Neural cell (in vitro differentiated cells): ENCODE data around the gene SETD5. TPM values are rescaled to one million over a fixed set of nuclear protein-coding genes. Genes with fewer than 3 reads are reported as not detected.

Source experiments
- H2AFZ ChIP-seq: fragments of 200-600, 300-800 bp; sonication (generic), shearing (Covaris generic); 2 replicates; pipeline ENCODE4 v1.6.0; 2014; ENCODE audit warnings: low read depth, mild to moderate bottlenecking, antibody characterized with exemption, low read length, moderate library complexity
- H3F3A ChIP-seq: fragments of 200-600 bp; shearing (Covaris generic); 2 replicates; pipeline ENCODE4 v1.6.1; 2016; ENCODE audit warnings: mild to moderate bottlenecking, moderate library complexity, mixed read lengths, antibody characterized with exemption, low read length; ENCODE audit not compliant: insufficient read depth, poor library complexity, severe bottlenecking
- H3K27ac ChIP-seq: fragments of 200-600, 300-800 bp; sonication (generic), shearing (Covaris generic); 2 replicates; pipeline ENCODE4 v1.5.1; 2014; ENCODE audit warnings: mild to moderate bottlenecking, low read length, moderate library complexity
- H3K27me3 ChIP-seq: fragments of 300-800, 200-600 bp; sonication (generic), shearing (Covaris generic); 2 replicates; pipeline ENCODE4 v1.6.0; 2014; ENCODE audit warnings: mild to moderate bottlenecking, low read depth, low read length, moderate library complexity; ENCODE audit not compliant: insufficient read depth
- H3K36me3 ChIP-seq: fragments of 300-800, 200-600 bp; sonication (generic), shearing (Covaris generic); 2 replicates; pipeline ENCODE4 v1.5.1; 2014; ENCODE audit warnings: mild to moderate bottlenecking, antibody characterized with exemption, low read length, moderate library complexity; ENCODE audit not compliant: insufficient read depth
- H3K4me2 ChIP-seq: fragments of 300-800, 200-600 bp; sonication (generic), shearing (Covaris generic); 2 replicates; pipeline ENCODE4 v1.6.0; 2014; ENCODE audit warnings: mild to moderate bottlenecking, low read length
- H3K4me3 ChIP-seq: fragments of 300-800, 200-600 bp; sonication (generic), shearing (Covaris generic); 2 replicates; pipeline ENCODE4 v1.5.1; 2014; ENCODE audit warnings: mild to moderate bottlenecking, low read length, moderate library complexity
- H3K79me2 ChIP-seq: fragments of 200-600 bp; shearing (Covaris generic); replicated peaks from 2 replicates; pipeline ENCODE4 v1.6.0; 2014; ENCODE audit warnings: mild to moderate bottlenecking, low read length, moderate library complexity; ENCODE audit not compliant: insufficient read depth
- H3K9ac ChIP-seq: fragments of 300-800, 200-600 bp; sonication (generic), shearing (Covaris generic); 2 replicates; pipeline ENCODE4 v1.6.1; 2016; ENCODE audit warnings: mild to moderate bottlenecking, low read length, mixed read lengths
- H3K9me2 ChIP-seq: fragments of 200-600 bp; shearing (Covaris generic); 2 replicates; pipeline ENCODE4 v1.6.1; 2016; ENCODE audit warnings: mild to moderate bottlenecking, low read length, mixed read lengths; ENCODE audit not compliant: insufficient read depth
- H3K9me3 ChIP-seq: fragments of 200-600, 300-800 bp; sonication (generic), shearing (Covaris generic); 2 replicates; pipeline ENCODE4 v1.6.1; 2016; ENCODE audit warnings: mild to moderate bottlenecking, mixed run types, low read length, moderate library complexity, mixed read lengths
- H4K20me1 ChIP-seq: fragments of 200-600 bp; shearing (Covaris generic); 2 replicates; pipeline ENCODE4 v1.6.1; 2016; ENCODE audit warnings: mild to moderate bottlenecking, mixed run types; ENCODE audit not compliant: insufficient read depth
- EZH2 ChIP-seq: fragments of 200-600, 300-800 bp; shearing (Covaris generic), sonication (generic); IDR thresholded peaks from 2 replicates; pipeline ENCODE4 v1.6.1; 2014; ENCODE audit warnings: antibody characterized with exemption, low read length, borderline replicate concordance, mild to moderate bottlenecking; ENCODE audit not compliant: insufficient read depth, poor library complexity, severe bottlenecking
- MXI1 ChIP-seq: fragments of 450-650 bp; conservative IDR thresholded peaks from 2 replicates; pipeline ENCODE4 v1.6.1; 2014; ENCODE audit warnings: antibody characterized with exemption, mild to moderate bottlenecking; ENCODE audit not compliant: poor library complexity, severe bottlenecking
- POLR2AphosphoS5 ChIP-seq: IDR thresholded peaks from 2 replicates; pipeline ENCODE4 v1.6.1; 2012
- RAD21 ChIP-seq: fragments of 450-650 bp; conservative IDR thresholded peaks from 2 replicates; pipeline ENCODE4 v1.6.1; 2014; ENCODE audit warnings: antibody characterized with exemption, mild to moderate bottlenecking, moderate library complexity
- REST ChIP-seq: IDR thresholded peaks from 2 replicates; pipeline ENCODE4 v1.6.1; 2012; ENCODE audit warnings: borderline replicate concordance
- SMC3 ChIP-seq: fragments of 450-650 bp; conservative IDR thresholded peaks from 2 replicates; pipeline ENCODE4 v1.6.1; 2014; ENCODE audit warnings: antibody characterized with exemption, mild to moderate bottlenecking, moderate library complexity; ENCODE audit not compliant: poor library complexity
- TAF1 ChIP-seq: IDR thresholded peaks from 2 replicates; pipeline ENCODE4 v1.6.1; 2012; ENCODE audit warnings: low read depth
- polyA plus RNA-seq: library from polyadenylated mRNA; depleted of rRNA; stranded (reverse); fragments of >200 nt; gene quantifications from 2 replicates; pipeline ENCODE4 v1.2.3, GENCODE V29; 2014
- TF ChIP-seq, protein P1 (sequence below): fragments of 450-650 bp; IDR thresholded peaks from 2 replicates; pipeline ENCODE4 v1.5.1; 2014; ENCODE audit warnings: antibody characterized with exemption, mild to moderate bottlenecking, moderate library complexity; ENCODE audit not compliant: poor library complexity, severe bottlenecking

Gene SETD5
- polyA plus RNA-seq, 1 donor from 2014 or later, result 38.0 TPM

DNA sequence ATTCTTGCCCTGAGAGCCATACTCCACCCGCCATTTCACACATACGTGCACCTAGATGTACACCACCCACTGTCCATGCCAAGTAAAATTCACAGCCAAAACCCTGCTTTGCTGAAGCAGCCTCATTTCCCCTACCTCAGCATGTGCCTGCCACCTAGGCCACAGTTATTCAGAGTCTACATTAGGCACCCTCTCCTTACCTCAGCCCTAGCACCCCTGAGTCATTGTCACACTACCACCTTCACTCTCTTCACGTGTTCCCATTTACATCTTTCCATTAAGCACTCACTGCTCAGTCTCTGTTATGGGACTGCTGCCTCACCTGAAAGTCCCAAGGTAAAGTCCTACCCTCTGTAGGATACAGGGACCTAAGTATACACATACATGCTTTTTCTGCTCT lies 70.0 kb downstream of the SETD5 start:
- H3K4me2 ChIP-seq, result no peak overlapping the region
- no peak overlapping the region for H3K9ac ChIP-seq
- H3F3A ChIP-seq, result no peaks in the 10 kb centered on the region
- H3K36me3 ChIP-seq, result peaks cover 16% of the 10 kb centered on the region
- H3K9me2 ChIP-seq, result no peaks in the 10 kb centered on the region
- no peaks in the 10 kb centered on the region for H3K9me3 ChIP-seq
- H3K27me3 ChIP-seq, result no peaks in the 10 kb centered on the region
- H4K20me1 ChIP-seq, result no peaks in the 10 kb centered on the region
- TF ChIP-seq TAF1, result no peak
- TF ChIP-seq MXI1, result no peak
- TF ChIP-seq SMC3, result no peak
- no peak for TF ChIP-seq EZH2
- TF ChIP-seq REST, result no peak
- no peak for TF ChIP-seq RAD21
- TF ChIP-seq, protein P1, sequence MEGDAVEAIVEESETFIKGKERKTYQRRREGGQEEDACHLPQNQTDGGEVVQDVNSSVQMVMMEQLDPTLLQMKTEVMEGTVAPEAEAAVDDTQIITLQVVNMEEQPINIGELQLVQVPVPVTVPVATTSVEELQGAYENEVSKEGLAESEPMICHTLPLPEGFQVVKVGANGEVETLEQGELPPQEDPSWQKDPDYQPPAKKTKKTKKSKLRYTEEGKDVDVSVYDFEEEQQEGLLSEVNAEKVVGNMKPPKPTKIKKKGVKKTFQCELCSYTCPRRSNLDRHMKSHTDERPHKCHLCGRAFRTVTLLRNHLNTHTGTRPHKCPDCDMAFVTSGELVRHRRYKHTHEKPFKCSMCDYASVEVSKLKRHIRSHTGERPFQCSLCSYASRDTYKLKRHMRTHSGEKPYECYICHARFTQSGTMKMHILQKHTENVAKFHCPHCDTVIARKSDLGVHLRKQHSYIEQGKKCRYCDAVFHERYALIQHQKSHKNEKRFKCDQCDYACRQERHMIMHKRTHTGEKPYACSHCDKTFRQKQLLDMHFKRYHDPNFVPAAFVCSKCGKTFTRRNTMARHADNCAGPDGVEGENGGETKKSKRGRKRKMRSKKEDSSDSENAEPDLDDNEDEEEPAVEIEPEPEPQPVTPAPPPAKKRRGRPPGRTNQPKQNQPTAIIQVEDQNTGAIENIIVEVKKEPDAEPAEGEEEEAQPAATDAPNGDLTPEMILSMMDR, result no peak
- H2AFZ ChIP-seq, result no peak overlapping the region
- no peak overlapping the region for H3K27ac ChIP-seq
- H3K4me3 ChIP-seq, result no peak overlapping the region
- H3K79me2 ChIP-seq, result peaks cover 5% of the 10 kb centered on the region

GRCh38 chr3:9468460-9468859 lies 71.0 kb downstream of the SETD5 start:
- no peak overlapping the region for H3K27ac ChIP-seq
- H4K20me1 ChIP-seq, result no peaks in the 10 kb centered on the region
- H3K27me3 ChIP-seq, result no peaks in the 10 kb centered on the region
- no peak overlapping the region for H2AFZ ChIP-seq
- H3K4me2 ChIP-seq, result no peak overlapping the region
- H3K9me3 ChIP-seq, result no peaks in the 10 kb centered on the region
- TF ChIP-seq, protein P1, result no peak
- TF ChIP-seq POLR2AphosphoS5 (no peak), TAF1 (no peak), EZH2 (no peak), RAD21 (no peak), REST (no peak), MXI1 (no peak)
- no peak overlapping the region for H3K9ac ChIP-seq
- H3F3A ChIP-seq, result no peaks in the 10 kb centered on the region
- H3K4me3 ChIP-seq, result no peak overlapping the region
- H3K79me2 ChIP-seq, result peaks cover 5% of the 10 kb centered on the region
- no peaks in the 10 kb centered on the region for H3K9me2 ChIP-seq
- peaks cover 20% of the 10 kb centered on the region for H3K36me3 ChIP-seq
